Naive thymus-derived CD8-positive, alpha-beta T cell (primary cell): ENCODE data around the gene AGPAT3. TPM values are rescaled to one million over a fixed set of nuclear protein-coding genes. Genes with fewer than 3 reads are reported as not detected.

ENCODE experiments used
- ATAC-seq, 2 donors: fragments of 150-1000 bp; cut with Tn5 transposase in 1 of 2; sonication (Bioruptor Pico), chemical (Tn5 transposase) in 1 of 2; 1 replicate in 1 of 2; 2 replicates in 1 of 2; pipeline ENCODE4 v1.10.0; 2021; ENCODE audit warnings: mild to moderate bottlenecking in 2 of 2, moderate library complexity in 2 of 2
- POLR2A ChIA-PET: fragments of 350-600 bp; sonication (Branson Sonifier 250); formaldehyde crosslinking; loops from one replicate; lab custom pipeline; 2021; ENCODE audit warnings: antibody characterized with exemption; lab: Charles Lee
- DNase-seq, 10 donors: peaks; one replicate each; pipeline versions ENCODE4 v3.0.0 to v3.0.0-alpha.2; 2020 to 2022
- H3K27ac Mint-ChIP-seq, 10 donors: one replicate each; pipeline ENCODE4 v1.8.0; 2020 to 2022; ENCODE audit warnings: mild to moderate bottlenecking in 10 of 10, mixed read lengths in 10 of 10, moderate library complexity in 4 of 10, inconsistent platforms in 1 of 10
- H3K27me3 Mint-ChIP-seq, 5 donors: one replicate each; pipeline ENCODE4 v1.8.0; 2021 to 2022; ENCODE audit warnings: mixed read lengths in 5 of 5
- H3K36me3 Mint-ChIP-seq, 3 donors: one replicate each; pipeline ENCODE4 v1.8.0; 2020 to 2022; ENCODE audit warnings: mixed read lengths in 3 of 3, mild to moderate bottlenecking in 2 of 3, inconsistent platforms in 1 of 3
- H3K4me1 Mint-ChIP-seq, 4 donors: one replicate each; pipeline ENCODE4 v1.8.0; 2021 to 2022; ENCODE audit warnings: mixed read lengths in 4 of 4
- H3K4me3 Mint-ChIP-seq, 10 donors: one replicate each; pipeline ENCODE4 v1.8.0; 2020 to 2022; ENCODE audit warnings: mild to moderate bottlenecking in 10 of 10, mixed read lengths in 10 of 10, moderate library complexity in 6 of 10, inconsistent platforms in 1 of 10
- H3K9me3 Mint-ChIP-seq, 9 donors: one replicate each; pipeline ENCODE4 v1.8.0; 2020 to 2022; ENCODE audit warnings: mixed read lengths in 9 of 9, mild to moderate bottlenecking in 3 of 9, inconsistent platforms in 1 of 9, moderate library complexity in 1 of 9
- polyA plus RNA-seq, 3 donors: library from polyadenylated mRNA; unstranded; fragments of 300-500 nt; fragmentation: Illumina TruSeq; gene quantifications; one replicate each; pipeline ENCODE4 v1.2.3, GENCODE V29; 2021
- total RNA-seq, 8 experiments: library from RNA in 2 of 8; stranded (reverse) in 2 of 8; gene quantifications; one replicate each; pipeline ENCODE4 v1.2.3 and lab custom pipeline; 2021 to 2026

AGPAT3 gene
- total and polyA plus RNA-seq, 5 experiments from 2014 or later: 10.9 to 59.0 (median 18.0) TPM

DNA sequence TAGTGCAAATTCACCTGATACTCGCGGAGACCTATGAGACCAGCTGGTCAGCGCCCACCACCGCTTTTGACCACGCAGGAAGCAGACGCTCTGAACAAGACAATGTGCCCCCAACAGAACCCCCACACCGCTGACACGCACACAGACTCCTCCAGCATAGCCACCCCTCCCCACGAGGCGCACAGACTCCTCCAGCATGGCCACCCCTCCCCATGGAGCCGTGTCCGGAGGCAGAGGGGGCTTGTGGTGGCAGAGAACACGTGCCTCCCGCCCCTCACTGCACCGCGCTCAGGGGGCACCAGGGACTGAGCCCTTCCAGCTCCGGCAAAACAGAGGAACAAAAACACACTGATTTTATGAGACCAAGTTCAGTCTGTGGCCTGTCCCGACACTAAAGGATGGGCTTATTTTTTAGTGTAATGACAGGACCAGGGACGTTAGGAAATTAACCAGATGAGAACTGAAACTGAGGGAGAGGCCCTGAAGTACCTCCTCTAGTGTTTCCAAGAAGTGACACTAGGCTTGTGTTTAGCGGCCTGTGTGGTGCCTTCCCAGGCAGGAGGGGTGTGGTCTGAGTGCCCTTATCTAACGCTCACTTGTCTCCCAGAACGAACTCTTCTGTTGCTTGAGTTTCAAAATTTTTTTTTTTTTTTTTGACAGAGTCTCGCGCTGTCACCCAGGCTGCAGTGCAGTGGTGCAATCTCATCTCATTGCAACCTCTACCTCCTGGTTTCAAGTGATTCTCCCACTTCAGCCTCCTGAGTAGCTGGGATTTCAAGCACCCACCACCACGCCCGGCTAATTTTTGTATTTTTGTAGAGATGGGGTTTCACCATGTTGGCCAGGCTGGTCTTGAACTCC, 10.0 kb upstream of the AGPAT3 start:
- DNase-seq: no peak
- H3K27ac Mint-ChIP-seq: peak overlapping the region in 2 of 10 donors; percentile 17 to 29
- peaks cover 0 to 8% (median 3%) of the 10 kb centered on the region in 4 donors for H3K4me1 Mint-ChIP-seq
- H3K4me3 Mint-ChIP-seq: peak overlapping the region in 1 of 10 donors; percentile 24
- H3K36me3 Mint-ChIP-seq: peaks cover 0 to 4% (median 0%) of the 10 kb centered on the region in 3 donors
- ATAC-seq: no peak
- peaks cover 0 to 3% (median 0%) of the 10 kb centered on the region in 9 donors for H3K9me3 Mint-ChIP-seq
- POLR2A ChIA-PET: interaction anchor here (0.6 kb wide), 1 partner anchor 63 kb away, joined by 4 read pairs; no protein-coding TSS in a partner anchor
- H3K27me3 Mint-ChIP-seq: peaks cover 0 to 20% (median 7%) of the 10 kb centered on the region in 5 donors

- peaks cover 0 to 4% (median 0%) of the 10 kb centered on the region in 3 donors for H3K36me3 Mint-ChIP-seq
- no peak for ATAC-seq
- POLR2A ChIA-PET: interaction anchor here (0.6 kb wide), 1 partner anchor 62 kb away, joined by 4 read pairs; no protein-coding TSS in a partner anchor
- no peak overlapping the region for H3K4me3 Mint-ChIP-seq
- DNase-seq: no peak
- H3K27ac Mint-ChIP-seq: no peak overlapping the region
- H3K27me3 Mint-ChIP-seq: peaks cover 0 to 20% (median 7%) of the 10 kb centered on the region in 5 donors
- H3K4me1 Mint-ChIP-seq: peaks cover 0 to 8% (median 3%) of the 10 kb centered on the region in 4 donors
- no peaks in the 10 kb centered on the region for H3K9me3 Mint-ChIP-seq
Measured at GRCh38 chr21:43855955-43856354, 9.1 kb upstream of the AGPAT3 start.

DNA sequence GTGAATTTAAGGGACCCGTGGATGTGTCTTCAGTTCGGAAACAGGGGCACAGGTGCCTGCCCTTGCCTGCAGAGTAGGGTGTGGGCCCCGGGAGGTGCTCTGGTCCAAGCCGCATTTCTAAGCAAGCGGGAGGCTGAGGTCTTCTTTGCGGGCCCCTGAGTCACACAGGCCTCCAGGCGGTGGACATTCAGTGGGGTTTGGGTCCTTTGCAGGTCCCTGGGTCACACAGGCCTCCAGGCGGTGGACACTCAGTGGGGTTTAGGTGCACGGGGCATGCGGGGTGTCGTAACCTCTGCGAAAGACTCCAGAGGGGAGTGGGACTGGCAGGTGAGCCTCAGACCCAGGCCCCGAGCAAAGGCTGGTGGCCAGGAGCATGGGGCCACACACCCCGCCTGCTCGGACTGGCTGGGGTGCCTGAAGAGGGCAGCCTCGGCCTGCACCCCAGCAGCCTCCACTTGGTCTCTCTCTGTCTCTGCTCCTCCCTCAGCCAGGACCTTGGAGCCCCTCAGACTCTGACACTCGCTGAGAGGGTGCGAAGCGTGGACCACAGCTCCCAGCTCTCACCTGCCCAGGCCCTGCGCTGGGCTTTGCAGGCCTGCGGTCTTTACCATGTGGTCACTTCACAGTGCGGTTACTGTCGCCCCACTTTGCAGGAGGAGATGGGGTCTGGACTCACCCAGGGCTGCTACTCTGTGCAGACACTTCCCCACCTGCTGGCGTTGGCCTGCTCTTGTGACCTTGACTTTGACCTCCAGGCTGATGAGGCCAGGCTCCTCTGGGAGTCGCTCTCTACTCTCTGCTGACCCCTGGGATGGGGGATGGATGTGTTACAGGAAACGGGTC, 6.0 kb upstream of the AGPAT3 start:
- DNase-seq: no peak
- Mint-ChIP-seq H3K4me3 (no peak overlapping the region), H3K27ac (peak overlapping the region in 2 of 10 donors; percentile 22 to 56), H3K36me3 (no peaks in the 10 kb centered on the region), H3K27me3 (peaks cover 0 to 17% (median 7%) of the 10 kb centered on the region in 5 donors), H3K4me1 (peaks cover 0 to 19% (median 7%) of the 10 kb centered on the region in 4 donors), H3K9me3 (no peaks in the 10 kb centered on the region)
- ATAC-seq: no peak
- POLR2A ChIA-PET: no interaction called here

- Mint-ChIP-seq H3K9me3 (no peaks in the 10 kb centered on the region), H3K27ac (peak overlapping the region in 3 of 10 donors; percentile 15 to 56 (median 22)), H3K4me1 (peaks cover 0 to 17% (median 6%) of the 10 kb centered on the region in 4 donors), H3K36me3 (no peaks in the 10 kb centered on the region), H3K27me3 (peaks cover 0 to 14% (median 7%) of the 10 kb centered on the region in 5 donors), H3K4me3 (no peak overlapping the region)
- ATAC-seq: no peak
- POLR2A ChIA-PET: no interaction called here
- no peak for DNase-seq
Measured at GRCh38 chr21:43859747-43860214, 5.2 kb upstream of the AGPAT3 start.

- H3K4me3 Mint-ChIP-seq: no peak overlapping the region
- H3K9me3 Mint-ChIP-seq: no peaks in the 10 kb centered on the region
- H3K27me3 Mint-ChIP-seq: no peaks in the 10 kb centered on the region
- POLR2A ChIA-PET: interaction anchor here (1.0 kb wide), 1 partner anchor 62 kb away, joined by 3 read pairs; no protein-coding TSS in a partner anchor
- H3K4me1 Mint-ChIP-seq: peaks cover 1 to 17% (median 8%) of the 10 kb centered on the region in 4 donors
- no peaks in the 10 kb centered on the region for H3K36me3 Mint-ChIP-seq
- peak in 2 of 10 donors; percentile 13 to 22 for DNase-seq
- peak overlapping the region in 6 of 10 donors; percentile 11 to 65 (median 44) for H3K27ac Mint-ChIP-seq
- ATAC-seq: no peak
Measured at GRCh38 chr21:43861706-43862105, 3.3 kb upstream of the AGPAT3 start.

DNA sequence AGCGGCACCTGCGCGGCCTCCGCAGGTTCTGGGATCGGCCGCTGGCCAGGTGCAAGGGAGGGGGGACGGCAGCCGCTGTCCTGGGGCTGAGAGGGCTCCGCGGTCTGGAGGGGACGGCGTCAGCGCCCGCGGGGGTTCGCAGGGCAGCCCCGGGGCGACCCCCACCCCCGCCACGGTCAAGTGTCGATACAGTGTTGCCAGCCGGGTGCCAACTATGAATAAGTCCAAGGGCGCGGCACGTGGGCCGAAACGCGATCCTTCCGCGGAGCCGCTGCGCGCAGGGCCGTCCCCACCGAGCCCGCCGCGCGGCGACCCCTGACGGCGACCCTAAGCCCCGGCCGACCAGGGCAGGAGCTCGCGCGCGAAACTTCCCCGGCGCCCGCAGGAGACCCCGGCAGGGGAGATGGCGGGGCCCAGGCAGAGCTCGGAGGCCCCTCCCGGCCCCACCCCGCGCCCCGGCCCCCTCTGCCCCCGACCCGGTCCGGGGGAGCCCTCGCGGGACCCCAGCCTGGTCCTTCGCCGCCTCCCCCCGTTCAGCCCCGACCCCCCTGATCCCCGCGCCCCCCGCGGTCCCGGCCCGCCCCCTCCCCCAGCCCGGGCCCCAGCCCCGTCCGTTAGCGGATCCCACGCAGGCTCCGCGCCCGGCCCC, 586 bp upstream of the AGPAT3 start:
- POLR2A ChIA-PET: interaction anchor here (0.6 to 2.1 kb wide), 3 partner anchors 10 to 57 kb away, joined by 3 to 10 read pairs (median 3); no protein-coding TSS in a partner anchor
- H3K27ac Mint-ChIP-seq: no peak overlapping the region

DNA sequence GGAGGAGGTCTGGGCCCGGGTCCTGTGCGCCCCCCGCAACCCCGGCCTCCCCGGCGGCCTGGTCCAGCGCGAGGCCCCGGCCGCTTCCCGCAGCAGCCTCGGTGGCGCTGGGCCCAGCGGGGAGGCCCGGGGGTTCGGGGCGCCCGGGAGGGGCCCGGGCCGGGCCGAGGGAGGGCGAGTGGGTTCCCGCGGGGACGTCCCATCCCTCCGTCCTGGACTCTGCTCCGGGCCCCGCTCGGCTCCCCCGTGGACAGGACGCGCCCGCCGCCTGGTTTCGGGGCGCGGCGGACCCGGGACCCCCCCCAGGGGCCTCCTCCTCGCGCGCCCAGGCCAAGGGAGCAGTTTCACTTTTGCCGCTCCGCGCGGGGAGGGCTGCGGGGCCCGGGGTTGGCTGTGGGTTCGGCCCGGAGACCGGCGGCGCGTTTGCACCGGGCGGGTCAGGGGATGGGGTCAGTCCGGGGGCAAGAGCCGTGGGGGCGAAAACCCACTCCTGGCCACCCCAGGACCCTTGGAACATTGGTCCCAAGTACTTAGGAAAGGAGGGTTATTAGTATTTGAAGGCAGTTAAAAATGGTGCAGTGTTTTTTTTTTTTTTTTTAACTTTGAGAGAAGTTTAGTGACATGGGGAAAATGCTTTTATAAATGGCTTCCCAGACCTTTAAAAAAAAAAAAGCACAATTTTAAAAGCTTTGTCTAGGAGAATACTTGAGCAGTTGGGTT, 677 bp downstream of the AGPAT3 start:
- Mint-ChIP-seq H3K4me1 (peaks cover 24 to 44% (median 42%) of the 10 kb centered on the region in 4 donors), H3K36me3 (peaks cover 0 to 18% (median 3%) of the 10 kb centered on the region in 3 donors), H3K27me3 (no peaks in the 10 kb centered on the region), H3K9me3 (no peaks in the 10 kb centered on the region), H3K27ac (peak overlapping the region; percentile 79 to 94 (median 90)), H3K4me3 (peak overlapping the region; percentile 77 to 91 (median 84))
- DNase-seq (peak in 9 of 10 donors; percentile 19 to 70 (median 59)), ATAC-seq (peak; percentile 51 to 54)
- POLR2A ChIA-PET: interaction anchor here (0.6 to 2.4 kb wide), 11 partner anchors 18 to 1410 kb away, joined by 3 to 13 read pairs (median 4); no protein-coding TSS in a partner anchor

More for the DNA sequence above, 586 bp upstream of the AGPAT3 start:
- H3K4me3 Mint-ChIP-seq: peak overlapping the region in 4 of 10 donors; percentile 45 to 89 (median 79)
- DNase-seq: peak in 6 of 10 donors; percentile 22 to 35 (median 28)
- peak; percentile 17 to 29 for ATAC-seq
- peaks cover 22 to 42% (median 35%) of the 10 kb centered on the region in 4 donors for H3K4me1 Mint-ChIP-seq
- H3K36me3 Mint-ChIP-seq: peaks cover 0 to 15% (median 3%) of the 10 kb centered on the region in 3 donors
- no peaks in the 10 kb centered on the region for H3K9me3 Mint-ChIP-seq
- H3K27me3 Mint-ChIP-seq: no peaks in the 10 kb centered on the region

DNA sequence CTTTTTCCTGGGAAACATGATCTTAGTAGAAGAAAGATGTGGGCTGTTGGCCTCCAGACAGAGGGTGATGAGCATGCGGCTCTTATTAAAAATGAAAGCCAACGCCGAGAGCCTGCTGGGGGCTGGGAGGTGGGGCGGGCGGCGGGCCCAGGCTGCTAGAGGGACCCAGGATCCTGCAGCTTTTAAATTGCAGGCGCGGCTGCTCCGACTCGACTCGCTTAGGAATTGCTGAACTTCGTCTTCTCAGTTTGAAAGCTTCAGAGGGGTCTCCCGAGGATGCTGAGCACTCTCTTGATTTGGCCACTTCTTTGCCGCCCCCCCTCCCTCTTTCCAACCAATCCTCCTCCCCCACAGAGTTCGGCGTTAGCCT, 1.2 kb downstream of the AGPAT3 start:
- Mint-ChIP-seq H3K36me3 (peaks cover 0 to 21% (median 3%) of the 10 kb centered on the region in 3 donors), H3K9me3 (no peaks in the 10 kb centered on the region), H3K4me1 (peaks cover 26 to 49% (median 47%) of the 10 kb centered on the region in 4 donors), H3K4me3 (peak overlapping the region; percentile 77 to 91 (median 84)), H3K27ac (peak overlapping the region; percentile 79 to 94 (median 90)), H3K27me3 (no peaks in the 10 kb centered on the region)
- peak in 5 of 10 donors; percentile 21 to 36 (median 26) for DNase-seq
- POLR2A ChIA-PET: interaction anchor here (0.6 to 2.4 kb wide), 11 partner anchors 18 to 1410 kb away, joined by 3 to 13 read pairs (median 4); no protein-coding TSS in a partner anchor
- peak; percentile 30 for ATAC-seq

- peak overlapping the region; percentile 77 to 91 (median 84) for H3K4me3 Mint-ChIP-seq
- H3K36me3 Mint-ChIP-seq: peaks cover 0 to 22% (median 3%) of the 10 kb centered on the region in 3 donors
- H3K27ac Mint-ChIP-seq: peak overlapping the region; percentile 79 to 94 (median 90)
- ATAC-seq (peak; percentile 45 to 62), DNase-seq (peak in 6 of 10 donors; percentile 15 to 45 (median 30))
- no peaks in the 10 kb centered on the region for H3K27me3 Mint-ChIP-seq
- peaks cover 27 to 52% (median 47%) of the 10 kb centered on the region in 4 donors for H3K4me1 Mint-ChIP-seq
- POLR2A ChIA-PET: interaction anchor here (0.6 to 2.4 kb wide), 9 partner anchors 26 to 1409 kb away, joined by 3 to 13 read pairs (median 4); no protein-coding TSS in a partner anchor
- no peaks in the 10 kb centered on the region for H3K9me3 Mint-ChIP-seq
Measured at GRCh38 chr21:43866659-43867331, 1.8 kb downstream of the AGPAT3 start.

DNA sequence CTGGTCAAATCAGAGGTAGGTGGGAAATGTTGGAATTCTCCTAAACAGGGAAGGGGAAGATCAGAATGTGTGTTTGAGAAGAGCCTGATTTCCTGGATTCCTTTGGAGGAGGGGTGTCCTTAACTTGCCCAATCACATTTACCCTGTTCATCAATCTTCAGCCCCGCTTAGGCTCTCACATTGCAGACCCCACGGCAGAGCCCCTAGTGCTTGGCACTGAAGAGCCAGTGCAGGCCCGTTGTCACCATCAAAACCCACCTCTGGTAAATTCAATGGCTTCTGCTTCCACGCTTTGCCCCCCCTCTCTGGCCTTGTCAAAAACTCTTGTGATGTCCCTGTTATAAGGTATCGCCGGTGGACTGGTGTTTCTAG, 2.3 kb downstream of the AGPAT3 start:
- POLR2A ChIA-PET: interaction anchor here (1.7 to 2.4 kb wide), 2 partner anchors 25 to 51 kb away, joined by 10 to 13 read pairs; no protein-coding TSS in a partner anchor
- peaks cover 28 to 53% (median 47%) of the 10 kb centered on the region in 4 donors for H3K4me1 Mint-ChIP-seq
- ATAC-seq: no peak
- peak overlapping the region; percentile 77 to 91 (median 84) for H3K4me3 Mint-ChIP-seq
- H3K27ac Mint-ChIP-seq: peak overlapping the region; percentile 77 to 94 (median 90)
- H3K36me3 Mint-ChIP-seq: peaks cover 0 to 23% (median 3%) of the 10 kb centered on the region in 3 donors
- DNase-seq: no peak
- H3K9me3 Mint-ChIP-seq: no peaks in the 10 kb centered on the region
- H3K27me3 Mint-ChIP-seq: no peaks in the 10 kb centered on the region
